OCI-LY7 (cell line): ENCODE results near the gene ABCA7. TPM values are rescaled to one million over a fixed set of nuclear protein-coding genes. Genes with fewer than 3 reads are reported as not detected.

ENCODE experiments used
- BruUV-seq: library from RNA; stranded (reverse); fragments of 400-500 nt; replicated peaks from 2 replicates; lab custom pipeline; 2021; lab: Mats Ljungman, UMichigan
- CTCF ChIA-PET: fragments of 300-600 bp; sonication (Branson Sonifier 250); formaldehyde crosslinking; loops from one replicate; lab custom pipeline; 2022; ENCODE audit warnings: antibody characterized with exemption; ENCODE audit not compliant: unreplicated experiment; lab: Charles Lee
- POLR2A ChIA-PET: fragments of 300-600 bp; sonication (Branson Sonifier 250); formaldehyde crosslinking; loops from one replicate; lab custom pipeline; 2022; ENCODE audit warnings: antibody characterized with exemption; lab: Charles Lee
- DNase-seq: peaks from one replicate; pipeline ENCODE4 v3.0.0-alpha.2; 2015; ENCODE audit warnings: low spot score
- H2AFZ ChIP-seq: fragments of 200-600 bp; sonication (generic), shearing (Covaris generic); 2 replicates; pipeline ENCODE4 v1.6.1; 2014; ENCODE audit warnings: mild to moderate bottlenecking, antibody characterized with exemption, low read length, moderate library complexity
- H3K27ac ChIP-seq: fragments of 200-600 bp; sonication (generic); 2 replicates; pipeline ENCODE4 v1.5.1; 2014; ENCODE audit warnings: mixed run types, low read depth, mild to moderate bottlenecking, moderate library complexity, low read length, inconsistent platforms; ENCODE audit not compliant: poor library complexity, severe bottlenecking
- H3K36me3 ChIP-seq: fragments of 200-600 bp; sonication (generic); 2 replicates; pipeline ENCODE4 v1.6.1; 2014; ENCODE audit warnings: mild to moderate bottlenecking, antibody characterized with exemption, low read length, moderate library complexity, mixed read lengths; ENCODE audit not compliant: insufficient read depth
- H3K4me1 ChIP-seq: fragments of 200-600 bp; sonication (generic); 2 replicates; pipeline ENCODE4 v1.5.1; 2014; ENCODE audit warnings: mild to moderate bottlenecking, low read length; ENCODE audit not compliant: insufficient read depth, poor library complexity, severe bottlenecking
- H3K4me2 ChIP-seq: fragments of 200-600 bp; sonication (generic); 2 replicates; pipeline ENCODE4 v1.6.1; 2014; ENCODE audit warnings: mild to moderate bottlenecking, low read length
- H3K4me3 ChIP-seq: fragments of 200-600 bp; sonication (generic); 2 replicates; pipeline ENCODE4 v1.5.1; 2014; ENCODE audit warnings: mild to moderate bottlenecking, low read depth, low read length; ENCODE audit not compliant: poor library complexity, severe bottlenecking
- H3K79me2 ChIP-seq: fragments of 200-600 bp; sonication (generic); 2 replicates; pipeline ENCODE4 v1.6.1; 2016; ENCODE audit warnings: low read depth, mild to moderate bottlenecking, low read length, moderate library complexity, mixed read lengths; ENCODE audit not compliant: insufficient read depth
- H3K9me2 ChIP-seq: fragments of 200-600 bp; sonication (generic); 2 replicates; pipeline ENCODE4 v1.6.1; 2016; ENCODE audit warnings: mild to moderate bottlenecking, low read length, mixed read lengths; ENCODE audit not compliant: insufficient read depth
- H3K9me3 ChIP-seq: fragments of 200-600 bp; sonication (generic); 2 replicates; pipeline ENCODE4 v1.6.1; 2014; ENCODE audit warnings: mild to moderate bottlenecking, mixed run types, low read length, mixed read lengths
- H4K20me1 ChIP-seq: fragments of 200-600 bp; sonication (generic); 2 replicates; pipeline ENCODE4 v1.6.1; 2014; ENCODE audit warnings: mild to moderate bottlenecking, antibody characterized with exemption, low read length, moderate library complexity, mixed read lengths; ENCODE audit not compliant: insufficient read depth
- EZH2phosphoT487 ChIP-seq: fragments of 200-600 bp; sonication (generic); IDR thresholded peaks from 2 replicates; pipeline ENCODE4 v1.6.1; 2018; ENCODE audit warnings: low read depth, borderline replicate concordance, mild to moderate bottlenecking, mixed run types, antibody characterized with exemption, low read length, moderate library complexity, mixed read lengths
- intact Hi-C: fragments of 100-400 bp; cut with micrococcal nuclease; formaldehyde crosslinking; loops from one replicate; pipeline ENCODE4 v1.10.0; 2022; ENCODE audit not compliant: unreplicated experiment
- total RNA-seq, 2 experiments: library from RNA; depleted of rRNA in 1 of 2; stranded (reverse); fragments of >200 nt in 1 of 2; shearing (Covaris generic) in 1 of 2; gene quantifications; 2 replicates each; pipeline ENCODE4 v1.2.3, GENCODE V29; 2014 to 2022
- TF ChIP-seq, protein P1 (sequence below): fragments of 200-600 bp; sonication (generic); conservative IDR thresholded peaks from 2 replicates; pipeline ENCODE4 v1.5.1; 2014; ENCODE audit warnings: mild to moderate bottlenecking, antibody characterized with exemption, low read length, moderate library complexity, mixed read lengths

Gene ABCA7
- total RNA-seq, 2 experiments from 2014 or later = 43.3 to 66.6 TPM

DNA sequence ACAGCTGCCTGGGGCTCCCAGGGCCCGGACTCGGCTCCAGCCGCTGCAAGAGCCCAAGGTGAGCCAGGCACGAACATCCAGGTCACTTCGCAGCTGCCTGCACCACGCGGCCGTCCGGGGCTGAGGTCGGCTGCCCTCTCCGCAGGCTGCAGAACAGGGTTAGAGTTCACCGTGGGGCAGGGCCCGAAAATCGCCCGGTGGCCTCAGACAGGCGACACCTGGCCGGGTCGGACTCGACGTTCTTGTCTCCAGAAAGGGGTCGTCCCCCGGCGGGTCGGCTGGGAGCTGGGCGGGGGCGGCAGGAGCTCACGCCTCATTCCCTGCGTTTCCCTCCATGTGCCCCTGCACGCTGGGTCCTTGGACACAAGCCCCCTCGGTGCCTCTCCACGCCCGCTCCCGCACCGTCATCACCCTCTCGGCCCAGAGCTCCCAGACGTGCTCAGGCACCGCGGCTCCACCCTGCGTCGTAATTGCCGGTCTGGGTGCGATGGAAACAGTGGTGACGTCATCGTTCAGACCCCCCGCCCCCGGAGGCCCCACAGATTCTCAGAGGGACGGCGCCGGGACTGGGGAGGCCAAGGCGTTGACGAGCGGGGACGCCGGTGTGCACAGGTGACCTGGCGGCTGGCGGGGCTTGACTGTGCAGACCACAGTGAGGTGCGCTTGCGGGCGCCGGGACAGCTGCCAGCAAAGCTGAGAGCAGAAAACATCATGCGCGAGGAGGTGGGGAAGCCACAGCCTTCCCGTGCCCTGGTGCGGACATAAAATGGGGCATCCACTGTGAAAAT, 43.7 kb upstream of the ABCA7 start:
- Histone ChIP-seq H3K36me3 (peaks cover 26% of the 10 kb centered on the region), H3K79me2 (no peaks in the 10 kb centered on the region), H3K9me2 (no peaks in the 10 kb centered on the region), H3K4me3 (no peak overlapping the region), H4K20me1 (no peaks in the 10 kb centered on the region), H3K9me3 (no peaks in the 10 kb centered on the region), H3K4me2 (no peak overlapping the region), H2AFZ (no peak overlapping the region), H3K4me1 (no peaks in the 10 kb centered on the region), H3K27ac (no peak overlapping the region)
- no peak for DNase-seq
- POLR2A ChIA-PET = interaction anchor here (0.7 kb wide), 1 partner anchor 9 kb away, joined by 3 read pairs; no protein-coding TSS in a partner anchor
- CTCF ChIA-PET = no interaction called here
- TF ChIP-seq, protein P1, sequence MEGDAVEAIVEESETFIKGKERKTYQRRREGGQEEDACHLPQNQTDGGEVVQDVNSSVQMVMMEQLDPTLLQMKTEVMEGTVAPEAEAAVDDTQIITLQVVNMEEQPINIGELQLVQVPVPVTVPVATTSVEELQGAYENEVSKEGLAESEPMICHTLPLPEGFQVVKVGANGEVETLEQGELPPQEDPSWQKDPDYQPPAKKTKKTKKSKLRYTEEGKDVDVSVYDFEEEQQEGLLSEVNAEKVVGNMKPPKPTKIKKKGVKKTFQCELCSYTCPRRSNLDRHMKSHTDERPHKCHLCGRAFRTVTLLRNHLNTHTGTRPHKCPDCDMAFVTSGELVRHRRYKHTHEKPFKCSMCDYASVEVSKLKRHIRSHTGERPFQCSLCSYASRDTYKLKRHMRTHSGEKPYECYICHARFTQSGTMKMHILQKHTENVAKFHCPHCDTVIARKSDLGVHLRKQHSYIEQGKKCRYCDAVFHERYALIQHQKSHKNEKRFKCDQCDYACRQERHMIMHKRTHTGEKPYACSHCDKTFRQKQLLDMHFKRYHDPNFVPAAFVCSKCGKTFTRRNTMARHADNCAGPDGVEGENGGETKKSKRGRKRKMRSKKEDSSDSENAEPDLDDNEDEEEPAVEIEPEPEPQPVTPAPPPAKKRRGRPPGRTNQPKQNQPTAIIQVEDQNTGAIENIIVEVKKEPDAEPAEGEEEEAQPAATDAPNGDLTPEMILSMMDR = no peak
- TF ChIP-seq EZH2phosphoT487 = no peak
- intact Hi-C loops = no loop called here
- no TSS peak for BruUV-seq

DNA sequence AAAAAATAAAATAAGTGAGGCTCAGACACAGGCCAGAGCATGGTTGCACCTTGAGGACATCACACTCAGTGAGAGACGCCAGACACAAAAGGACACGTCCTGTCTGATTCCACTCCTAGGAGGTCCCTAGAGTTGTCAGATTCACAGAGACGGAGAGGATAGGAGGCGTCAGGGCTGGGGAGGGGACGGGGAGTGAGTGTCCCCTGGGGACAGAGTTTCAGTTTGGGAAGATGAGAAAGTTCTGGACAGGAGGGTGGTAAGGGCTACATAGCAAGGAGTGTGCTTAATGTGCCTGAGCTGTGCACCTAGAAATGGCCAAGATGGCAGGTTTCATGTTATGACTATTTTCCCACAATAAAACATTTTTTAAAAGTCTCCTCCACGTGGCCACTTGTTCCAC, 41.8 kb upstream of the ABCA7 start:
- DNase-seq = no peak
- no peak overlapping the region for H3K4me2 ChIP-seq
- peaks cover 13% of the 10 kb centered on the region; the same call in 1 of the 2 replicates for H3K36me3 ChIP-seq
- H4K20me1 ChIP-seq = no peaks in the 10 kb centered on the region
- no peak overlapping the region for H2AFZ ChIP-seq
- H3K9me3 ChIP-seq = no peaks in the 10 kb centered on the region
- BruUV-seq = no TSS peak
- H3K79me2 ChIP-seq = no peaks in the 10 kb centered on the region
- intact Hi-C loops = no loop called here
- TF ChIP-seq, protein P1 = no peak
- TF ChIP-seq EZH2phosphoT487 = no peak
- H3K4me3 ChIP-seq = no peak overlapping the region
- no peaks in the 10 kb centered on the region for H3K4me1 ChIP-seq
- ChIA-PET POLR2A (no interaction called here), CTCF (no interaction called here)
- H3K9me2 ChIP-seq = no peaks in the 10 kb centered on the region
- H3K27ac ChIP-seq = no peak overlapping the region

DNA sequence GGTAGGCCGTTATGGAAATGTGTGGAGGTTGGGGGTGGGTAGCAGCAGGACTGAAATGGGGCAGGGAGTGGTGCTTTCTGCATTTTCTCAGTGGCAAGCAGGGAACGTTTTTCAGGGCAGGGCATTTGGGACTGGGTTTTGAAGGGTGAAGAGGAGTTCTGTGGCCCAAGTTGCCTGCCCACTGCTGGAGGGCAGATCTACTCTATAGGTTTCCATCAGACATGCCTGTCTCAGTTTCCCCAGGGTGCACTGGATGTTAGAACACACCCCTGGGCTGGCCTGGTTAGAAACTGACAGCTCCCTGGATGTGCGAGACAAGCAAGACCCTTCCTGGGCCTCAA, 40.6 kb upstream of the ABCA7 start:
- Histone ChIP-seq H3K4me3 (no peak overlapping the region), H4K20me1 (no peaks in the 10 kb centered on the region), H3K27ac (no peak overlapping the region), H3K79me2 (no peaks in the 10 kb centered on the region), H2AFZ (no peak overlapping the region), H3K4me1 (no peaks in the 10 kb centered on the region), H3K9me2 (no peaks in the 10 kb centered on the region), H3K9me3 (no peaks in the 10 kb centered on the region), H3K4me2 (no peak overlapping the region), H3K36me3 (peaks cover 6% of the 10 kb centered on the region; the same call in 1 of the 2 replicates)
- no TSS peak for BruUV-seq
- no peak for DNase-seq
- intact Hi-C loops = no loop called here
- POLR2A ChIA-PET = no interaction called here
- TF ChIP-seq, protein P1 = no peak
- TF ChIP-seq EZH2phosphoT487 = no peak
- CTCF ChIA-PET = no interaction called here
